8988T (cell line): ENCODE results near the gene PPP1R12B.
"Not testable (repeated sequence)": the region's sequence is repeated elsewhere in the genome, so short reads cannot be mapped to it uniquely, and the experiment has no call there.

ENCODE experiments used
- DNase-seq: peaks from one replicate; pipeline ENCODE4 v3.0.0; 2011

The PPP1R12B gene

GRCh38 chr1:202588503-202589189, 240.1 kb downstream of the PPP1R12B start:
- no peak for DNase-seq

- DNase-seq = peak; percentile 73
Measured at GRCh38 chr1:202589190-202589930, 240.9 kb downstream of the PPP1R12B start.

- DNase-seq = no peak
Measured at GRCh38 chr1:202590126-202590525, 241.6 kb downstream of the PPP1R12B start.

- no peak for DNase-seq
Measured at GRCh38 chr1:202590975-202591411, 242.5 kb downstream of the PPP1R12B start.

- DNase-seq = no peak
Measured at GRCh38 chr1:202591515-202591914, 243.0 kb downstream of the PPP1R12B start.

GRCh38 chr1:202592146-202592545, 243.6 kb downstream of the PPP1R12B start:
- no peak for DNase-seq

- DNase-seq = no peak
Measured at GRCh38 chr1:202593845-202594244, 245.3 kb downstream of the PPP1R12B start.

- no peak for DNase-seq
Measured at GRCh38 chr1:202596638-202597037, 248.1 kb downstream of the PPP1R12B start.

GRCh38 chr1:202597090-202597761, 248.7 kb downstream of the PPP1R12B start:
- DNase-seq = no peak

GRCh38 chr1:202599669-202600431, 251.4 kb downstream of the PPP1R12B start:
- DNase-seq = peak; percentile 65

- DNase-seq = no peak
Measured at GRCh38 chr1:202600432-202601041, 252.0 kb downstream of the PPP1R12B start.

GRCh38 chr1:202603435-202603834, 254.9 kb downstream of the PPP1R12B start:
- DNase-seq = no peak

- DNase-seq = no peak
Measured at GRCh38 chr1:202605515-202605914, 257.0 kb downstream of the PPP1R12B start.

GRCh38 chr1:202612036-202612435, 263.5 kb downstream of the PPP1R12B start:
- DNase-seq = not testable (repeated sequence)

- no peak for DNase-seq
Measured at GRCh38 chr1:202613571-202613970, 265.1 kb downstream of the PPP1R12B start.

GRCh38 chr1:202614363-202615207, 266.1 kb downstream of the PPP1R12B start:
- not testable (repeated sequence) for DNase-seq

- DNase-seq = not testable (repeated sequence)
Measured at GRCh38 chr1:202615208-202615500, 266.7 kb downstream of the PPP1R12B start.

GRCh38 chr1:202615501-202616354, 267.2 kb downstream of the PPP1R12B start:
- no peak for DNase-seq

GRCh38 chr1:202616355-202616915, 267.9 kb downstream of the PPP1R12B start:
- no peak for DNase-seq

GRCh38 chr1:202619012-202619411, 270.5 kb downstream of the PPP1R12B start:
- DNase-seq = not testable (repeated sequence)
